Osteoblast (primary cell): ENCODE data around the gene CHCHD3. TPM values are rescaled to one million over a fixed set of nuclear protein-coding genes. Genes with fewer than 3 reads are reported as not detected.
A peak's percentile ranks its signal among the peaks of the same experiment; 100 is the strongest.

Experiments
- DNase-seq: peaks from one replicate; pipeline ENCODE4 v3.0.0; 2011; ENCODE audit warnings: low spot score, mixed read lengths; ENCODE audit not compliant: insufficient read length; ENCODE audit errors: missing footprints
- H2AFZ ChIP-seq: 2 replicates; pipeline ENCODE4 v1.6.0; 2011; ENCODE audit warnings: mild to moderate bottlenecking, low read length
- H3K27ac ChIP-seq: 2 replicates; pipeline ENCODE4 v1.5.1; 2011; ENCODE audit warnings: mild to moderate bottlenecking, low read depth, low read length, moderate library complexity
- H3K27me3 ChIP-seq: 2 replicates; pipeline ENCODE4 v1.6.0; 2012; ENCODE audit warnings: mild to moderate bottlenecking, control low read depth, inconsistent platforms, low read length, moderate library complexity; ENCODE audit not compliant: insufficient read depth
- H3K36me3 ChIP-seq: 2 replicates; pipeline ENCODE4 v1.5.1; 2011; ENCODE audit warnings: mild to moderate bottlenecking, low read length, control low read depth, moderate library complexity; ENCODE audit not compliant: insufficient read depth
- H3K4me1 ChIP-seq: 2 replicates; pipeline ENCODE4 v1.5.1; 2011; ENCODE audit warnings: mild to moderate bottlenecking, low read length, control low read depth, moderate library complexity; ENCODE audit not compliant: insufficient read depth
- H3K4me2 ChIP-seq: 2 replicates; pipeline ENCODE4 v1.6.0; 2011; ENCODE audit warnings: mild to moderate bottlenecking, low read length; ENCODE audit not compliant: insufficient read depth
- H3K4me3 ChIP-seq: fragments of 200-600 bp; sonication (generic); 3 replicates; pipeline ENCODE4 v1.5.1; 2012; ENCODE audit warnings: mild to moderate bottlenecking, low read length, inconsistent platforms; ENCODE audit not compliant: insufficient read depth
- H3K79me2 ChIP-seq: 2 replicates; pipeline ENCODE4 v1.6.0; 2012; ENCODE audit warnings: mild to moderate bottlenecking, low read length, control low read depth, inconsistent platforms; ENCODE audit not compliant: insufficient read depth
- H3K9me3 ChIP-seq: 2 replicates; pipeline ENCODE4 v1.5.1; 2011; ENCODE audit warnings: low read depth, low read length, control low read depth
- H4K20me1 ChIP-seq: 2 replicates; pipeline ENCODE4 v1.6.0; 2012; ENCODE audit warnings: mild to moderate bottlenecking, low read length, control low read depth; ENCODE audit not compliant: insufficient read depth
- CTCF ChIP-seq: IDR thresholded peaks from 2 replicates; pipeline ENCODE4 v1.5.1; 2011; ENCODE audit warnings: mild to moderate bottlenecking, low read depth, low read length, moderate library complexity; ENCODE audit errors: extremely low read depth
- total RNA-seq: library from RNA; depleted of rRNA; stranded (reverse); fragments of >200 nt; gene quantifications from 2 replicates; pipeline ENCODE4 v1.2.3, GENCODE V29; 2012

The CHCHD3 gene
- total RNA-seq, 1 donor, result 89.8 TPM

GRCh38 chr7:133052401-133052756, 29.5 kb downstream of the CHCHD3 start:
- DNase-seq, result no peak
- Histone ChIP-seq H3K4me3 (peak overlapping the region; percentile 15), H3K36me3 (no peaks in the 10 kb centered on the region), H4K20me1 (no peaks in the 10 kb centered on the region), H3K27ac (peak overlapping the region; percentile 96), H3K9me3 (no peaks in the 10 kb centered on the region), H3K4me1 (peaks cover 38% of the 10 kb centered on the region), H3K79me2 (peaks cover 69% of the 10 kb centered on the region), H3K27me3 (no peaks in the 10 kb centered on the region), H3K4me2 (peak overlapping the region; percentile 71), H2AFZ (no peak overlapping the region)
- no peak for TF ChIP-seq CTCF

- Histone ChIP-seq H3K4me3 (no peak overlapping the region), H3K27ac (peak overlapping the region; percentile 96), H3K27me3 (no peaks in the 10 kb centered on the region), H3K9me3 (no peaks in the 10 kb centered on the region), H4K20me1 (no peaks in the 10 kb centered on the region), H3K4me2 (peak overlapping the region; percentile 71), H3K36me3 (no peaks in the 10 kb centered on the region), H2AFZ (no peak overlapping the region), H3K4me1 (peaks cover 38% of the 10 kb centered on the region), H3K79me2 (peaks cover 69% of the 10 kb centered on the region)
- no peak for TF ChIP-seq CTCF
- DNase-seq, result no peak
Measured at GRCh38 chr7:133051719-133052400, 30.0 kb downstream of the CHCHD3 start.

- peak overlapping the region; percentile 13 for H3K4me2 ChIP-seq
- H3K9me3 ChIP-seq, result no peaks in the 10 kb centered on the region
- peak; percentile 88 for DNase-seq
- no peak overlapping the region for H2AFZ ChIP-seq
- TF ChIP-seq CTCF, result peak; percentile 43
- H3K27me3 ChIP-seq, result no peaks in the 10 kb centered on the region
- H3K4me3 ChIP-seq, result no peak overlapping the region
- no peak overlapping the region for H3K27ac ChIP-seq
- H3K4me1 ChIP-seq, result peaks cover 38% of the 10 kb centered on the region
- no peaks in the 10 kb centered on the region for H4K20me1 ChIP-seq
- no peaks in the 10 kb centered on the region for H3K36me3 ChIP-seq
- H3K79me2 ChIP-seq, result peaks cover 64% of the 10 kb centered on the region
Measured at GRCh38 chr7:133051066-133051465, 30.8 kb downstream of the CHCHD3 start.

GRCh38 chr7:133050200-133050995, 31.5 kb downstream of the CHCHD3 start:
- H3K9me3 ChIP-seq, result no peaks in the 10 kb centered on the region
- no peaks in the 10 kb centered on the region for H3K36me3 ChIP-seq
- H4K20me1 ChIP-seq, result no peaks in the 10 kb centered on the region
- H3K79me2 ChIP-seq, result peaks cover 66% of the 10 kb centered on the region
- peaks cover 38% of the 10 kb centered on the region for H3K4me1 ChIP-seq
- DNase-seq, result no peak
- H2AFZ ChIP-seq, result no peak overlapping the region
- H3K27ac ChIP-seq, result no peak overlapping the region
- no peak for TF ChIP-seq CTCF
- no peaks in the 10 kb centered on the region for H3K27me3 ChIP-seq
- no peak overlapping the region for H3K4me3 ChIP-seq
- H3K4me2 ChIP-seq, result no peak overlapping the region
